Cardiac muscle cell (in vitro differentiated cells and primary cell): ENCODE results near the gene LEF1. TPM values are rescaled to one million over a fixed set of nuclear protein-coding genes. Genes with fewer than 3 reads are reported as not detected.

Source experiments
- DNase-seq, 2 donors: peaks; one replicate each; pipeline versions ENCODE4 v3.0.0 to v3.0.0-alpha.2; 2010 to 2017; ENCODE audit warnings: low read depth in 1 of 2, low spot score in 1 of 2
- H3K27ac ChIP-seq: fragments of 200-600 bp; sonication (generic); 2 replicates; pipeline ENCODE4 v1.5.1; 2016
- H3K27me3 ChIP-seq: fragments of 200-600 bp; sonication (generic); 2 replicates; pipeline ENCODE4 v1.6.0; 2016; ENCODE audit warnings: control low read depth
- H3K36me3 ChIP-seq: fragments of 200-600 bp; sonication (generic); 2 replicates; pipeline ENCODE4 v1.5.1; 2016; ENCODE audit warnings: control low read depth
- H3K4me1 ChIP-seq: fragments of 200-600 bp; sonication (generic); 2 replicates; pipeline ENCODE4 v1.8.1; 2017; ENCODE audit warnings: low read depth, mild to moderate bottlenecking, mixed run types
- H3K4me3 ChIP-seq: fragments of 200-600 bp; sonication (generic); 2 replicates; pipeline ENCODE4 v1.5.1; 2016; ENCODE audit warnings: mild to moderate bottlenecking
- H3K9me3 ChIP-seq: fragments of 200-600 bp; sonication (generic); 2 replicates; pipeline ENCODE4 v1.5.1; 2017; ENCODE audit warnings: low read depth, mild to moderate bottlenecking, control low read depth
- CTCF ChIP-seq: IDR thresholded peaks from 2 replicates; pipeline ENCODE4 v1.5.1; 2012; ENCODE audit warnings: low read depth, mild to moderate bottlenecking, low read length
- polyA plus RNA-seq: library from polyadenylated mRNA; unstranded; fragments of >200 nt; fragmentation: Nextera tagmentation; extraction: Ambion mirVana; gene quantifications from 2 replicates; pipeline ENCODE4 v1.2.1, GENCODE V29; 2016
- total RNA-seq: library from RNA; depleted of rRNA; stranded (reverse); fragments of >200 nt; gene quantifications from 2 replicates; pipeline ENCODE4 v1.2.3, GENCODE V29; 2016

Gene LEF1
- total and polyA plus RNA-seq, 2 experiments from 2014 or later: 69.1 to 70.3 TPM

GRCh38 chr4:108135549-108136209, 33.1 kb downstream of the LEF1 start:
- TF ChIP-seq CTCF: no peak

DNA sequence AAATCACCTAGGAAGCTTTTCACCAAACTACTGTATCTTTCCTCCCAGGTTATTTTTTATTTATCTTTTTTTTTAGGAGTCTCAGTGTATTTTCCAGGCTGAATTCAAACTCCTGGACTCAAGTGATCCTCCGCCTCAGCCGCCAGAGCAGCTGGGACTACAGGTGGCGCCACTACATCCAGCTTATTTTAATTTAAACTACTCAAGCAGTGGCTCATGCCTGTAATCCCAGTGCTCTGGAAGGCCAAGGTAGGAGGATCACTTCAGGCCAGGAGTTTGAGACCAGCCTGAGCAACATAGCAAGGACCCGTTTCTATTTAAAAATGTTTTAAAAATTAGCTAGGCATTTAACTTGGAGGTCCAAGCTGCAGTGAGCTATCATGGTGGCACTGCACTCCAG, 37.8 kb downstream of the LEF1 start:
- peak; percentile 22 for TF ChIP-seq CTCF
- DNase-seq: no peak
- Histone ChIP-seq H3K4me3 (no peak overlapping the region), H3K27me3 (no peaks in the 10 kb centered on the region), H3K27ac (no peak overlapping the region), H3K4me1 (peaks cover 50% of the 10 kb centered on the region), H3K36me3 (no peaks in the 10 kb centered on the region), H3K9me3 (no peaks in the 10 kb centered on the region)

More at GRCh38 chr4:108135549-108136209, 33.1 kb downstream of the LEF1 start:
- no peak overlapping the region for H3K4me3 ChIP-seq
- peak overlapping the region; percentile 20 for H3K27ac ChIP-seq
- peaks cover 46% of the 10 kb centered on the region for H3K4me1 ChIP-seq
- no peak for DNase-seq
- no peaks in the 10 kb centered on the region for H3K36me3 ChIP-seq
- H3K27me3 ChIP-seq: no peaks in the 10 kb centered on the region
- H3K9me3 ChIP-seq: no peaks in the 10 kb centered on the region

GRCh38 chr4:108129196-108129595, 39.5 kb downstream of the LEF1 start:
- H3K4me1 ChIP-seq: peaks cover 35% of the 10 kb centered on the region
- H3K27ac ChIP-seq: no peak overlapping the region
- H3K27me3 ChIP-seq: no peaks in the 10 kb centered on the region
- no peaks in the 10 kb centered on the region for H3K36me3 ChIP-seq
- DNase-seq: no peak
- no peak for TF ChIP-seq CTCF
- H3K4me3 ChIP-seq: no peak overlapping the region
- no peaks in the 10 kb centered on the region for H3K9me3 ChIP-seq

GRCh38 chr4:108126806-108127205, 41.9 kb downstream of the LEF1 start:
- H3K27me3 ChIP-seq: no peaks in the 10 kb centered on the region
- H3K9me3 ChIP-seq: no peaks in the 10 kb centered on the region
- no peak for DNase-seq
- H3K36me3 ChIP-seq: no peaks in the 10 kb centered on the region
- no peak overlapping the region for H3K4me3 ChIP-seq
- TF ChIP-seq CTCF: no peak
- peaks cover 32% of the 10 kb centered on the region for H3K4me1 ChIP-seq
- H3K27ac ChIP-seq: peak overlapping the region; percentile 79

DNA sequence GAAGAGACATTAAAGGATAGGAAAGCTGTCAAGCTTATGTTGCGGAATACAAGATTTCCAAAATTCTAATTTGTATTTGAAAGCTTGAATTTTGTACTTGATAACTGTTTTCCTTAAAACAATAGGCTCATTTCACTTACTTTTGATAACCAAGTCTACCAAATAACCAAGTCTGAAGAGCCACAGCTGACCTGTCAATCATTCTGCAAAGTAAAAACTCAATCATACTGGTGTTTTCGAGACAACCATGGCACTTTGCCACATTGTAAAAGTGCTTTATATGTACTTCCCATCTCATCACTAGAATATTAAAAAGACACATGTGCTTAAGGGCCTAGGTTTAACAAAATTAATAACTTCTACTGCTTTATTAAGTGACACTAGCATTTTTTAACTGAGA, 47.9 kb downstream of the LEF1 start:
- DNase-seq: no peak
- Histone ChIP-seq H3K27me3 (no peaks in the 10 kb centered on the region), H3K27ac (peak overlapping the region; percentile 74), H3K4me1 (peaks cover 29% of the 10 kb centered on the region), H3K36me3 (no peaks in the 10 kb centered on the region), H3K4me3 (no peak overlapping the region), H3K9me3 (no peaks in the 10 kb centered on the region)
- no peak for TF ChIP-seq CTCF
